ENCODE data around the gene AP1M1. TPM values are rescaled to one million over a fixed set of nuclear protein-coding genes. Genes with fewer than 3 reads are reported as not detected.

Gene AP1M1
- total RNA-seq, 1 donor from 2014 or later, result 49.4 TPM

- Mint-ChIP-seq H3K36me3 (no peaks in the 10 kb centered on the region), H3K4me1 (no peaks in the 10 kb centered on the region), H3K4me3 (no peak overlapping the region), H3K9me3 (no peaks in the 10 kb centered on the region), H3K27me3 (ENCODE audit: low read depth) (peaks cover 1% of the 10 kb centered on the region), H3K27ac (no peak overlapping the region)
- no peak for TF ChIP-seq CTCF (IDR thresholded peaks at IDR 0.05; ENCODE audit: unreplicated experiment)
- no peak for DNase-seq (ENCODE audit: low spot score in 2 of 2, unreplicated experiment in 2 of 2)
Observed at GRCh38 chr19:16156904-16157303, 40.8 kb upstream of the AP1M1 start.

- Mint-ChIP-seq H3K27me3 (ENCODE audit: low read depth) (peaks cover 1% of the 10 kb centered on the region), H3K4me1 (no peaks in the 10 kb centered on the region), H3K36me3 (no peaks in the 10 kb centered on the region), H3K27ac (no peak overlapping the region), H3K4me3 (no peak overlapping the region), H3K9me3 (no peaks in the 10 kb centered on the region)
- DNase-seq (ENCODE audit: low spot score in 2 of 2, unreplicated experiment in 2 of 2), result no peak
- TF ChIP-seq CTCF (IDR thresholded peaks at IDR 0.05; ENCODE audit: unreplicated experiment), result no peak
Observed at GRCh38 chr19:16157601-16158000, 40.1 kb upstream of the AP1M1 start.

- Mint-ChIP-seq H3K27ac (no peak overlapping the region), H3K4me3 (no peak overlapping the region), H3K27me3 (ENCODE audit: low read depth) (peaks cover 1% of the 10 kb centered on the region), H3K9me3 (no peaks in the 10 kb centered on the region), H3K4me1 (no peaks in the 10 kb centered on the region), H3K36me3 (no peaks in the 10 kb centered on the region)
- DNase-seq (ENCODE audit: low spot score in 2 of 2, unreplicated experiment in 2 of 2), result no peak
- TF ChIP-seq CTCF (IDR thresholded peaks at IDR 0.05; ENCODE audit: unreplicated experiment), result no peak
Observed at GRCh38 chr19:16159655-16160054, 38.1 kb upstream of the AP1M1 start.

GRCh38 chr19:16160445-16160942, 37.2 kb upstream of the AP1M1 start:
- no peak for TF ChIP-seq CTCF (IDR thresholded peaks at IDR 0.05; ENCODE audit: unreplicated experiment)
- H3K4me1 Mint-ChIP-seq, result no peaks in the 10 kb centered on the region
- no peaks in the 10 kb centered on the region for H3K9me3 Mint-ChIP-seq
- H3K4me3 Mint-ChIP-seq, result no peak overlapping the region
- no peaks in the 10 kb centered on the region for H3K36me3 Mint-ChIP-seq
- DNase-seq (ENCODE audit: low spot score in 2 of 2, unreplicated experiment in 2 of 2), result no peak
- H3K27ac Mint-ChIP-seq, result no peak overlapping the region
- no peaks in the 10 kb centered on the region for H3K27me3 Mint-ChIP-seq (ENCODE audit: low read depth)

- Mint-ChIP-seq H3K4me1 (no peaks in the 10 kb centered on the region), H3K4me3 (no peak overlapping the region)
- TF ChIP-seq CTCF (IDR thresholded peaks at IDR 0.05; ENCODE audit: unreplicated experiment), result no peak
Observed at GRCh38 chr19:16160943-16161560, 36.7 kb upstream of the AP1M1 start.

More at GRCh38 chr19:16160943-16161560, 36.7 kb upstream of the AP1M1 start:
- DNase-seq (ENCODE audit: low spot score in 2 of 2, unreplicated experiment in 2 of 2), result no peak
- Mint-ChIP-seq H3K36me3 (no peaks in the 10 kb centered on the region), H3K9me3 (no peaks in the 10 kb centered on the region), H3K27ac (no peak overlapping the region), H3K27me3 (ENCODE audit: low read depth) (no peaks in the 10 kb centered on the region)

All from mesothelial cell of epicardium (in vitro differentiated cells).